ENCODE results near the gene GLRA3.

Gene GLRA3

GRCh38 chr4:174867903-174868302 is 38.9 kb upstream of the GLRA3 start:
- no peak for TF ChIP-seq CTCF (IDR thresholded peaks at IDR 0.05; ENCODE audit: insufficient read depth, low read depth, low read length, missing control alignments)
- DNase-seq (ENCODE audit: low read depth) = no peak
- no peak overlapping the region for H3K4me3 ChIP-seq (ENCODE audit: low read depth, low read length)

- no peak overlapping the region for H3K4me3 ChIP-seq (ENCODE audit: low read depth, low read length)
- TF ChIP-seq CTCF (IDR thresholded peaks at IDR 0.05; ENCODE audit: insufficient read depth, low read depth, low read length, missing control alignments) = no peak
- no peak for DNase-seq (ENCODE audit: low read depth)
Measured at GRCh38 chr4:174865418-174865985, 36.5 kb upstream of the GLRA3 start.

- no peak for TF ChIP-seq CTCF (IDR thresholded peaks at IDR 0.05; ENCODE audit: insufficient read depth, low read depth, low read length, missing control alignments)
- H3K4me3 ChIP-seq (ENCODE audit: low read depth, low read length) = no peak overlapping the region
- no peak for DNase-seq (ENCODE audit: low read depth)
Measured at GRCh38 chr4:174864031-174864430, 35.0 kb upstream of the GLRA3 start.

- no peak overlapping the region for H3K4me3 ChIP-seq (ENCODE audit: low read depth, low read length)
- TF ChIP-seq CTCF (IDR thresholded peaks at IDR 0.05; ENCODE audit: insufficient read depth, low read depth, low read length, missing control alignments) = no peak
- DNase-seq (ENCODE audit: low read depth) = no peak
Measured at GRCh38 chr4:174860588-174860987, 31.5 kb upstream of the GLRA3 start.

GRCh38 chr4:174859904-174860303 is 30.9 kb upstream of the GLRA3 start:
- no peak for TF ChIP-seq CTCF (IDR thresholded peaks at IDR 0.05; ENCODE audit: insufficient read depth, low read depth, low read length, missing control alignments)
- no peak overlapping the region for H3K4me3 ChIP-seq (ENCODE audit: low read depth, low read length)
- no peak for DNase-seq (ENCODE audit: low read depth)

- no peak for TF ChIP-seq CTCF (IDR thresholded peaks at IDR 0.05; ENCODE audit: insufficient read depth, low read depth, low read length, missing control alignments)
- DNase-seq (ENCODE audit: low read depth) = no peak
- H3K4me3 ChIP-seq (ENCODE audit: low read depth, low read length) = no peak overlapping the region
Measured at GRCh38 chr4:174856926-174857800, 28.1 kb upstream of the GLRA3 start.
